GM21737 (cell line): Measurements from ENCODE around the gene SEMA7A.
A peak's percentile ranks its signal among the peaks of the same experiment; 100 is the strongest.
"Not testable (repeated sequence)": the region's sequence is repeated elsewhere in the genome, so short reads cannot be mapped to it uniquely, and the experiment has no call there.

ENCODE experiments used
- ATAC-seq: cut with Tn5 transposase; IDR thresholded peaks from one replicate; pipeline ENCODE4 v1.9.1; 2021; ENCODE audit warnings: mild to moderate bottlenecking, moderate library complexity; ENCODE audit not compliant: unreplicated experiment

The SEMA7A gene

DNA sequence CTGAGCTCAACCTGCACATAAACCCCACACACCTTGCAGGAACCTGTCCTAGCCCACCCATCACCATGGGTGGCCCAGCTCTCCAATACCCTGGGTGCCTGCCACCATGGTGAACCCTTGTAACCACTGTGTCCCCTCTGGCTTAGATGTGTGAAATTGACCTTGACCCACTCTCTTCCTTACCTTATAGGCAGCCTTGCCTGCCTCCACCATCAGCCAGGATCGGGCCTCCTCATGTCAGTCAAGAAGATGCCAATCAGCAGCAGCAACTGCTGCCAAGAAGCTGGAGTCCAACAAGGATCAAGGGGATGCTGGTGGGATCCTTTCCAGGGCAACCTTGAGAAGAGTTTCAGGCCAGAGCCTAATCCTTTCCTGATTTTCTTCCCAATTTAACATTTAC lies 57.5 kb downstream of the SEMA7A start:
- no peak for ATAC-seq

DNA sequence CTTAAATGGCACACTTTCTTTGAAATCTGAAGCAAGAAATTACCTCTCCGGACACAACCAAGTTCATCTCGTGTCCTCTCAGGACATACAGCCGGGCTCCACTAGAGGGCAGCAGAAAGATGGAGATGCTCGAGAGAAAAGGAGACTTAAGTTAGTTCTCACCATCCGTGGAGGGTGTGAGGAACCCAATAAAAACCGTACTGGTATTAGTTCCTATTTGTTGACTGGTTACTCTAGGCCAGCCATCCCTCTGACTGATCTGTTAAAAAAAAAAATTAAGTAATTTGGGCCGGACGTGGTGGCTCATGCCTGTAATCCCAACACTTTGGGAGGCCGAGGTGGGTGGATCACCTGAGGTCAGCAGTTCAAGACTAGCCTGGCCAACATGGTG lies 58.5 kb downstream of the SEMA7A start:
- no peak for ATAC-seq

DNA sequence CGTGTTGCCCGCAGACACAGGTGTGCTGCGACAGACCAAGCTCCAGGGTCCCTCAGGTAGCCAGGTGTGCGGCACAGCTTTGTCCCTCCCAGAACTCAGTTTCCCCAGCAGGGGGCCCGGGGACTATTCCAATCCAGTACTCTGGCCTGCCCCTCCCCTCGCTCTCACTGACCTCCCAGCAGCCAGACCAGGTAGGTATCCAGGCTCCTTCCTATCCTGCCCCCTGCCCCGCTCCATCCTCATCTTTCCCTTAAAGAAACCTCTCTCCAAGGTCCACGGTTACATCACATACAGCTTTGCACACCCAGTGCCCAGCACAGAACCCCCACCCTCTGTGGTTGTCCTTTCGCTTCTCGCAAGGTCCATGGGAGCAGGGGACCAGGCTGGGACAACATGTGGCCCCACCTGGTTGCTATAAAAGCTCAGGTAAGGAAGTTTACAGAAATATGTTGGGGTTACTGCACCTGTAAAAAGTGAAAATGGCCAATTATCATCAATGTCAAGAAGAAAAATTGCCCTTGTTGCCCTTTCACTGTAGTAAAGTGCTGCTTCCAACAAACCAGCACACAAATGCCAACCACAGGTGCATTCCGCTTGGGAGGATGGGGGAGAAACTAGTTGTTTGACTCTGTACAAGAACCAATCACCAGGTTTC lies 59.0 kb downstream of the SEMA7A start:
- no peak for ATAC-seq

DNA sequence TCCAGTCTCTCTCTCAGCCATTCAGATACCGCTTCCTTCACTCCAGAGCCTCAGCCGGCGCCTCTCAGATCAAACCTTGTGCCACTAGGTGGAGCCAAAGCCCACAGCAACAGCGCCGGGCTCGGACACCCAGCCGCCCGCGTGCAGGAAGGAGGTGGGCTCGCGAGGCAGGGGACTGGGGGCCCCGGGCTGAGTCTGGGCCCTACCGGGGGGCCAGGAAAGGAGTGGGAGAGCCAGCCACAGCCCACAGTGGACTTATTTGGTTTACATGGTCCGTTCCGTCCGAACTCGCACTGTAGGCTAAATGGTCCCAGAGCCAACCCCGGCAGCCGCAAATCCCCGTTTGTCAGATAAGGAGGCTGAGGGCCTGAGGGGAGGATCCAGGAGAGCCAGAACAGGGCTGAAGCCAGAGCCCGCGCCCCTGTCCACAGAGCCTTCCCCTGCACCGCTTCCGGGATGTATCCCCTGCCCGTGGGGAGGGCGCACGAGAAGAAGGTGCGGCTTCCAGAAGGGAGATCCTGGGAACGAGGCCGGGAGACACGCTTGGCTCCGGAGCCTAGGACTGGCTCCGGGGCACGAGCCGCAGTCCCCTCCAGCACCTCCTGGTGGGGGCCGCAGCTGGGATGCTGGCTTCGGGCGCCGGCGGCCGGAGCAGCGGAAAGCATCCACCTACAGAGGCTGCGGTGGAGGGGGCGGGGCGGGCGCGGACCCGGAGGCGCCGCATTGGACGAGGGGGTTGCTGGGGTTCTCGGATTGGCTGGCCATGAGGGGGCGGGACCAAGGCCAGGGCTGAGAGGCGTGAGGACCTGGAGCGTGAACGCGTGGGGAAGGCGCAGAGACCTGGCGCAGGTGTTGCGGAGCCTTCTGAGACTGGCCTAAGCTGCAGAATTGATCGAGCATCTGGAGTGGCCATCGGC lies 59.8 kb downstream of the SEMA7A start:
- peak; percentile 65 for ATAC-seq

DNA sequence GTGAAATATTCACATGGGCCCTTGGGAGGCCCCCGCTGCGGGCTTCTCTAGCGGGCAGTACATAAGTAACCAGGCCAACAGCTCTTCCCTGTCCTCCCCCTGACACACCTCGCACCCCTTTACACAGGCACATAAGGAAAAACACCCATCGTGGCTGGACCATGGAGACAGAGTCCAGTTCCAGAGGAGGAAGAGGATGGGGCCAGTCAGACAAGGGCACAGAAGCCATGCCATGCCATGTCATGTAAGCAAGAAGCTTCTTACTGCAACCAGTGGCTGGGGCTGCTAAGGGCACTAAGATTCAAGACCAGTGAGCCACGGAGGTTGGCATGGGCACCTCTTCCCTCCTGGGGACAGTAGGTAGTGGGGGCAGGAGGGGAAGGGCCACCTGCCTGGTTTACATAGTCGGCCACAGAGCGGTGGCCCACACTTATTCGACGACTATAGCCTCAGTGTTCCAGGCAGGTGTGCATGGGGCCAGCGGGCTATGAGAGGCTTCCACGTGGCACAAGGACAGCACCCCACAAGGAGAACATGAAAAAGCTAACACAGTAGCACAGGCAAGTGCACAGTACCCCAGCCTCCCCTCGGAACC lies 60.6 kb downstream of the SEMA7A start:
- ATAC-seq = no peak

DNA sequence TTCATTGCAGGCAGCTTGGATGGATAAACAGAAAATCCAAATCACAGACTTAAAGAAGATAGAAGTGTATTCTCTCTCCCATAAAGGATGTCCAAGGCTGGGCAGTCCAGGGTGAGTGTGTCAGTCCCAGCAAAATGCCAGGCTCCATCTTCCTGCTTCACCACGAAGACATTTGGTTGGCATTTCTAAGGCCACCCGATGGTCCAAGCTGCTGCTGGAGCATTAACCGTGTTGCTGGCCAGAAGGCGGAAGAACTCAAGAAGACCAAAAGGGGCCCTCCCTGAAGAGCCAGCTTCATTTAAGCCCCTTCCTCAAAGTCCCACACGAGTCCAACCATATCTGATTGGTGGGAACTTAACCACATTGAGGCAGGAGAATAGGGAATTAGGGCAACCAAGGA lies 63.3 kb downstream of the SEMA7A start:
- ATAC-seq = no peak

DNA sequence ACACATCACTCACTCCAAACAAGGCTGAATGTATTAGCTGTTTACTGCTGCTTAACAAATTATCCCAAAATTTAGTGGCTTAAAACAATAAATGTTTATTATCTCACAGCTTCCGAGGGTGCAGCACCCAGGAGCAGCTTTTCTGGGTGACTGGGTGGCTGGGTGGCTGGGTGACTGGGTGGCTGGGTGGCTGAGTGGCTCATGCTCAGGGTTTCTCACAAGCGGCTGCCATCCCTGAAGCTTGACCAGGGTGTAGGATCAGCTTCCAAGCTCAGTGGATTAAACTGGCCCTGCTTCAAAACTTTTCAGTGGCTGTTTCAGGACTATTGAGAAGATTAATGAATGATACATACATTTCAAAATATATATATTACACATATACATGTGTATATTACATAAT lies 64.0 kb downstream of the SEMA7A start:
- no peak for ATAC-seq

DNA sequence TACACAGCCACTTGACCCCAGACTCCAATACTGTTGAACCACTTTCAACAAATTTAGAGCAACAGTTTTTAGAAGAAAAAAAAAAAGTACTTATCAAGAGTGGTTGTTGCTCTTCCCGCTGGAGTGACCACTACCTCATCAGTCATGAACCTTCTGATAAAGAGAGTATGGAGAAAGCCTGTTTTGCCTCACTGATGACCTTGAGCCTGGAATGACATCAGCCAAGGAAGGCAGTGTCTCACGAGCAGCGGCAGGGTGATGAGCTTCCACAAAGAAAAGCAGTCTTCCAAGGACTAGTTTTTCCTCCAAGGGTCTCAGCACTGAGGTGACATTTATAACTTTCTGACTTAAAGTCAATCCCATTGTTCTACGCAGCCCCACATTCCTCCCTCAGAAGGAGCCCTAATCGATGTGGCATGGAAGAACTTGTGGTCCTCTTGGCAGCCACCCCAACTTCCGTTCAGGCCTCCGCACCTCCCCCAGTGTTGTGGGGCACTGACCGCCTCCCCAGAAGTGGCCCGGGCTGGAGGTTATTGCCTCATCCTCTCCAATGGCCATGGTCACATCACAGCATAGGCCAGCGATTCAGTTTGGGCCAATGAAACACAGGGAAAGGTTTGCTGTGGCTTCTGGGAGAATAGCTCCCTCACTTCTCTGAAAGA lies 64.5 kb downstream of the SEMA7A start:
- ATAC-seq = no peak

DNA sequence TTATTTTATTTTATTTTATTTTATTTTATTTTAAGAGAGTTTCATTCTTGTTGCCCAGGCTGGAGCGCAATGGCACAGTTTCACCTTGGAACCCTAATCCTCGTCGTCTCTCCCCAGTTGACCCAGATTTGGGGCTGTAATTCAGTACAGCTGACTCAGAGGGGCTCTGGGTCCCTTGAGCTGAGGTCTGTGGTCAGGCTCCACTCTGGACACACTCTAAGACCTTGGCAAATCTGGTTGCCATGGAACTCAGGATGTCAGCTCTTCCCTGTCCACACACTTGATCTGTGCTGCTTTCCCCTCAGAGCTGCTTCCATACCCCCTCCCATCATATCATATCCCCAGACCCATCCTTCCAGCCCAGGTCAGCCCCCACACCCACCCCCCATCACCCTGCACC lies 65.6 kb downstream of the SEMA7A start:
- no peak for ATAC-seq

DNA sequence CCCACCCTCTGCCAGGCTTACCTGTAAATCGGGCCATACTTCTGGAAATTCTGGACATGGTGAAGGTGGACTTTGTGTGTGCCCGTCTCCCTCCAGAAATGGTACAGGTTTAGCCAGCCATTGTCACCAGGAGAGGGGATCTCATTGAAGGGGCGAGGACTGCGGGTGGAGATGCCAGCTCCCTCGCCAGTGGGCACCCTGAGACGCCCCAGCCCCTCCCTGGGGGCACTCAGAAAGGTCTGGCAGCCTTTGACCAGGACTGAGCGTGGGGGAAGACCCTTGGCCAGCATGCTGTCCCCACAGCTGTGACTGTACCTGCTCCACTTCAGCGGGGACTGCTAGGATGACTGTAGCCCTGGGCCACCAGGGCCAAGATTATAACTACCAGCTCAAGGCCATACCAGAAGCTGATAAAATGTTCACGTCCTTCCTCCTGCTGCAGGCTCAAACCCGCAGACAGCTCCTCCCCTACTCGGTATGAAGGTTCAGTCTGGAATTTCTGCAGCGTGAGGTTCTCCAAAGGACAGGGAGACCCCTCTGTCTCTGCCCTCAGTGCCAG lies 66.4 kb downstream of the SEMA7A start, which contains the start of gene CYP11A1:
Gene CYP11A1, minus strand, starts transcription at position 351 of the 559 bp plus-strand sequence. Its CDS starts 61 bp downstream, at position 290.
- ATAC-seq = no peak

DNA sequence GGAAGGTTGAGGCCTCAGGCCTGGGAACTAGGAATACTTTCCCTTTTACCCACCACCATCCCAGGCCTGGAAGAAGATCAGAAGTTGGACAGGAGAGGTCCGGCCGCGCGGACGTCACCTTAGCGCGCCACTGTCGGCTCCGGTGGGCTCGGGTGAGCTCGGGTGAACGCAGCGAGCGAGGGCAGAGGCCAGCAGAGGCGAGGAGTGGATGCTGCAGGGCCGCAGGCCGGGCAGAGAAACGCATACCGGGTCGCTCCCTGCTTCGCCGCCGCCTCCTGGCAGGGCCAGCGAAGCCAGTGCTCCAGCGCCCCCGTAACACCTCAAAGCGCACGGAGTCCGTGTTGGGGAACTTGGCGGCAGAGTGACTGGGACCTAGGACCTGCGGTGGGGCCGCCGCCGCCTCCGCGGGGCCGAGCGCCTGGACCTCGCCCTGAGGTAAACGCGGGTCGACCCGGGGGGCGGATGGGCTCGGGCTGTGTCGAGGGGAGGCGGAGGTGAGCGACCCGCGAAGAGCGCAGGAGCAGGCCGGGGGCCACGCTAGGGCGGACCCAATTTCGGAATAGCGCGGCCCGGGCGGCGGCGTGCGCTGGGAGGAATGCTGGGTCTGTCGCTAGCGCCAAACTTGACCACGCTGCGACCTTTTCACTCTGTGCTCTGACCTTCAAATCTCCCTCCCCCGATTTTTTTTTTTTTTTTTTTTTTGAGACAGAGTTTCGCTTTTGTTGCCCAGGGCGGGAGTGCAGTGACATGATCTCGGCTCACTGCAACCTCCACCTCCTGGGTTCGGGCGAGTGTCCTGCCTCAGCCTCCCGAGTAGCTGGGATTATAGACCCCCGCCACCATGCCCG lies 67.9 kb downstream of the SEMA7A start:
- no peak for ATAC-seq

DNA sequence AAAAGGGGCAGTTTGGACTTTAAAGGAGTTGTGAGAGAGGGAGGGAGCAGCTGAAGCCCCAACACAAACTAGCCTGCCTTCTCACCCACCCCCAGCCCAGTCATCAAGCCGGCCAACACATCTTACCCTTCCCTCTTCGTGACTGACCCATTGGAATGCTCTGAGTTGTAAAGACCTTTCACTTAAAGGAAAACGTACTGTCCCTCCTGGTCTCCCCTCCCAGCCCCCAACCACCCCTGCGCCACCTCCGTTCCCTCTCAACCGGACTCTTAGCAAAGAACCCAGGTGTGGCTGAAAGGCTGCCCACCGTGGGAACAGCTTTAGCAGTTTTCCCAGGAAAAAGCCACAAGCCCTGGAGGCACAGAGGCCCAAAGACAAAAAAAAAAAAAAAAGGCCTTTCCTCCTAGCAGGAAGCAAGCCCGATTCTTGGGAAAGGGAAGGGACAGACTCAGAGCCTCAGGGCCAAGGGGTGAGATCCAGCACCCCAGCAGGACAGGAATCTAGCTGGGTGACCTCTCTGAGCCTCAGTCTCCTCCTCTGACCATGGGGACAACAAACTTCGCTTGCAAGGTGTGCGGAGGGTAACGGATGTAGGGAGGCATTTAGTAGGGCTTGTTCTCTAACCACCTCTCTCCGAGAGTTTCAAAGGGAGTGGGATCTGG lies 68.7 kb downstream of the SEMA7A start:
- ATAC-seq = no peak

DNA sequence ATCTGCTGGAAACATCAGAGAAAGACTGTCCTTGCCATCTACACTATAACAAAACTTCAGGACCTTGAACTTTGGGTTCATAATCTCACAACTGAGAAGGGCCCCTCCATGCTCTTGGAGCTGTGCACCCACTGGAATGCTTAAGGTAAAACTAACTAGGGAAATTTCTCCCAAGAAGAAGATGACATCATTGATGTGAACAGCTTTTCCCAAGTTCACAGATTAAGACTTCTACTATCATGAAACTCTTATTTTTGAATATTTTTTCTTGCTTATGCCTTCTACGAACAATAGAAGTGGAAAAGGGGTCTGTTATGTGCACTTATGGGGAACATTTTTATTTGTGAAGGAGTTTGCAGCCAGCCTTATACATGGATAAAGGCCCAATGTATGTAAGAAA lies 71.3 kb downstream of the SEMA7A start:
- ATAC-seq = no peak

DNA sequence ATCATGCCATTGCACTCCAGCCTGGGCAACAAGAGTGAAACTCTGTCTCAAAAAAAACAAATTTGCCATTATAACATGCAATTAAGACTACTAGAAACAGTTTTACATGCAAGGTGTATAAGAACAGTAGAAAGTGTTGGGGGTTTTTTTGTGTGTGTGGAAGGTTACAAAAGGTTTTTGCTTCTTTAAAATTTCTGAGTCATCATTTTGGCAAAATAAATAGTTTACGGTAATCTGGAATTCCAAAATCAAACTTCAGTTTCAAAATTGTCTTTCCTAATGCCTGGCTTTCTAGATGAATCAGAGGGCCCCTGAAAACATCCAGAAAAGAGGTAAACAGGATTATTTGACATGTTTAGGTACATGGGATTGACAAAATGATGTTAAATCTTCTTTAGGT lies 72.9 kb downstream of the SEMA7A start:
- not testable (repeated sequence) for ATAC-seq

DNA sequence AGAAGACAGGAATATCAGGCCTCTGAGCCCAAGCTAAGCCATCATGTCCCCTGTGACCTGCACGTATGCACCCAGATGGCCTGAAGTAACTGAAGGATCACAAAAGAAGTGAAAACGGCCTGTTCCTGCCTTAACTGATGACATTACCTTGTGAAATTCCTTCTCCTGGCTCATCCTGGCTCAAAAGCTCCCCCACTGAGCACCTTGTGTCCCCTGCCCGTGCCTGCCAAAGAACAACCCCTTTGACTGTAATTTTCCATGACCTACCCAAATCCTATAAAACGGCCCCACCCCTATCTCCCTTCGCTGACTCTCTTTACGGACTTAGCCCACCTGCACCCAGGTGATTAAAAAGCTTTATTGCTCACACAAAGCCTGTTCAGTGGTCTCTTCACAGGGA lies 74.4 kb downstream of the SEMA7A start:
- ATAC-seq = not testable (repeated sequence)
